Muscle of leg (tissue), 11 donors: Measurements from ENCODE around the gene FMOD. TPM values are rescaled to one million over a fixed set of nuclear protein-coding genes. Genes with fewer than 3 reads are reported as not detected.
A peak's percentile ranks its signal among the peaks of the same experiment; 100 is the strongest.
"Not testable (repeated sequence)": the region's sequence is repeated elsewhere in the genome, so short reads cannot be mapped to it uniquely, and the experiment has no call there.

Experiments used
- DNase-seq: peaks from one replicate; pipeline ENCODE4 v3.0.0; 2013
- H3K27ac ChIP-seq: one replicate; pipeline ENCODE4 v1.5.1; 2013; ENCODE audit warnings: mild to moderate bottlenecking, low read length, control low read depth
- H3K27me3 ChIP-seq: one replicate; pipeline ENCODE4 v1.6.1; 2013; ENCODE audit warnings: low read length; ENCODE audit not compliant: control insufficient read depth, insufficient read depth
- H3K36me3 ChIP-seq: one replicate; pipeline ENCODE4 v1.6.1; 2013; ENCODE audit warnings: low read length; ENCODE audit not compliant: control insufficient read depth, insufficient read depth
- H3K4me1 ChIP-seq: one replicate; pipeline ENCODE4 v1.6.1; 2013; ENCODE audit warnings: low read length; ENCODE audit not compliant: control insufficient read depth, insufficient read depth
- H3K4me3 ChIP-seq: one replicate; pipeline ENCODE4 v1.5.1; 2013; ENCODE audit warnings: low read length, control low read depth
- H3K9me3 ChIP-seq: replicated peaks from 2 replicates; pipeline ENCODE4 v1.6.1; 2013; ENCODE audit warnings: low read depth, low read length; ENCODE audit not compliant: control insufficient read depth
- WGBS: methylation state at CpG from one replicate; pipeline ENCODE4 v1.1.5; 2013; ENCODE audit warnings: missing lambda C conversion rate; ENCODE audit not compliant: insufficient coverage; 5-methylcytosine and 5-hydroxymethylcytosine counted together
- polyA plus RNA-seq, 8 donors: library from polyadenylated mRNA; unstranded; fragments of 120-200 nt; gene quantifications; one replicate each; pipeline versions ENCODE4 v1.2.1 to v1.2.3, GENCODE V29; 2013; ENCODE audit warnings: inconsistent platforms in 1 of 8, low replicate concordance in 1 of 8; ENCODE audit not compliant: insufficient read length in 8 of 8, insufficient read depth in 1 of 8
- total RNA-seq: library from RNA; stranded (reverse); fragments of 120-200 nt; gene quantifications from one replicate; pipeline ENCODE4 v1.2.4, GENCODE V29; 2013

The FMOD gene
- total and polyA plus RNA-seq, 9 donors = 55.0 to 493 (median 161) TPM

DNA sequence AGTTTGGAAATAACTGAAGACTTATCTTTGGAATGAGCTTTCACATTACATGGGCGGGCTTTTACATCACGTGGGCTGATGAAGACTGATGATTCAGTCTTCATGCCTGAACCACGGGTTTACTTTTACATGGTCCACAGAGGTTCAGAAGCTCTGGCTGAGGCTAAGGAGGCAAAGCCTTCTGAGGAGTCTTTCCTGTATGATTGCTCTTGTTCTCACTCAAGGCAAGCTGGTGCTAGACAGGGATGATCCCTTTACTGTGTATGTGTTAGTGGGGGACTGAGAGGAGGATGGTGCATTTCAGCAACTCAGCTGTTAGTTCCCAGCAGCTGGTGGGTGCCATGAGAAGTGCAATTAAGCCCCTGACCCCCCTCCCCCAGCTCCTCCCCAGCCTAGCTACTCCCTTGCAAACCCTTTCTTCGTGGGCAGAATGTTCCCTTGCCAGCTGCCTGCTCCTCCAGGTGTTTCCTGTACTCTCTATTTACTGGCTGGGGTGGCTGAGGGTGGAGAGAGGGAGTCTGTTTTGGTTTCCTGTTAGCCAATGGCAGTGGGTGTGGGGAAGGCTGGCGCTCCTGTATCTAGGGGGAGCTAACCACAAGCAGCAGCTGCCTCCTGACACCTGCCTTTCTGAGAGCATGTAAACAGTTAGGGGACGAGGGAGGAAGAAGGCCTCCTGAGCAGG, 30.2 kb downstream of the FMOD start:
- H3K4me1 ChIP-seq = peaks cover 60% of the 10 kb centered on the region
- peak; percentile 77 for DNase-seq

DNA sequence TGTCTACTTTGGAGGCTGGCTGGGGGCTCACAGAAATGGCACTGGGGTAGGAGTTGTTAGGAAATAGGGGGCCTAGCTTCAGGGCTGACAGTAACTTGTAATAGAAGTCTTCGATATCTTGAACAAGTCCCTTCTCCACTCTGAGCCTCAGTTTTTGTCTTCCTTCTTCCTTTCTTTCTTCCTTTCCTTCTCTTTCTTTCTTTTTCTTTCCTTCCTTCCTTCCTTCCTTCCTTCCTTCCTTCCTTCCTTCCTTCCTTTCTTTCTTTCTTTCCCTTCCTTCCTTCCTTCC, 32.7 kb downstream of the FMOD start:
- Histone ChIP-seq H3K27ac (no peak overlapping the region), H3K36me3 (no peaks in the 10 kb centered on the region), H3K27me3 (no peaks in the 10 kb centered on the region), H3K9me3 (no peaks in the 10 kb centered on the region), H3K4me3 (no peak overlapping the region), H3K4me1 (peaks cover 35% of the 10 kb centered on the region)
- DNase-seq = no peak
- WGBS = 60% methylated on average over 1 of the region's 1 CpG

More for the DNA sequence above, 30.2 kb downstream of the FMOD start:
- no peaks in the 10 kb centered on the region for H3K27me3 ChIP-seq
- no peaks in the 10 kb centered on the region for H3K36me3 ChIP-seq
- H3K4me3 ChIP-seq = no peak overlapping the region
- WGBS = 39% methylated on average over 4 of the region's 6 CpGs
- H3K9me3 ChIP-seq = no peaks in the 10 kb centered on the region
- peak overlapping the region; percentile 83 for H3K27ac ChIP-seq

DNA sequence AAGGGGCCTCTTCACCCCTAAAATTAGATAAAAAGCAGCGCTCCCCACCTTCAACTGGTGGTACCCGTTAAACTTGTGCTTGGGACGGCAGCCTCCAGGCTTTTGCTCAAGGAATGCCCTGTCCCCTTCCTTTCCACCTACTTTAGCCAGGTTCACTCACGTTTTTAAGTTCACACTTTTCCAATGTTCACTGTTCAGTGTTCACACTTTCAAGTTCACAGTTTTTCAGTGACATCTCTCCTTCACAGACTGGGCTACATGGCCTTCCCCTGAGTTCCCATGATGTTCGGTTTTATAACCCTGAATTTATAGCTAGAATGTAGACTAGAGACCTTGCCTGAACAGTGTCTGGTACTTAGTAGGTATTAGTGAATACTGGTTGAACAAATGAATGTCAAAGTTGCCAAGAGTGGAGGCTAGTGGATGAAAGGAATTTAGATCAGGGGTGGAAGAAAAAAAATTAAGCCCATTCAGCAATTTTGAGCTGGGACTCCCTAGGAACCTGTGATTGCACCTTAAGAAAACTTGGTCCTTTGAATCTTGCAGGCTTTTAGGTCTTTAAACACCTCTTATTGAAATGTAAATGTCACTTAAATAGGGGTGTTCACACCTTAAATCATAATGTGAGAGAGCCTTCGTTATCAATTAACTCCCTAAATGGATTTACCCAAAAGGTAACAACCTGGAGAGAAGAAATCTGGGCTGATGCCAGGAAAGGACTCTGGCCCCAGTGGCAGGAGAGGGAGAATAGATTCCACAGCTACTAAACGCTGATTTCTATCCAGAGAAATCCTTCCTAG, 33.3 kb downstream of the FMOD start:
- no peak for DNase-seq
- Histone ChIP-seq H3K4me1 (peaks cover 30% of the 10 kb centered on the region), H3K36me3 (no peaks in the 10 kb centered on the region), H3K9me3 (no peaks in the 10 kb centered on the region), H3K27me3 (no peaks in the 10 kb centered on the region), H3K4me3 (no peak overlapping the region), H3K27ac (no peak overlapping the region)
- WGBS = 73% methylated on average over 5 of the region's 7 CpGs

DNA sequence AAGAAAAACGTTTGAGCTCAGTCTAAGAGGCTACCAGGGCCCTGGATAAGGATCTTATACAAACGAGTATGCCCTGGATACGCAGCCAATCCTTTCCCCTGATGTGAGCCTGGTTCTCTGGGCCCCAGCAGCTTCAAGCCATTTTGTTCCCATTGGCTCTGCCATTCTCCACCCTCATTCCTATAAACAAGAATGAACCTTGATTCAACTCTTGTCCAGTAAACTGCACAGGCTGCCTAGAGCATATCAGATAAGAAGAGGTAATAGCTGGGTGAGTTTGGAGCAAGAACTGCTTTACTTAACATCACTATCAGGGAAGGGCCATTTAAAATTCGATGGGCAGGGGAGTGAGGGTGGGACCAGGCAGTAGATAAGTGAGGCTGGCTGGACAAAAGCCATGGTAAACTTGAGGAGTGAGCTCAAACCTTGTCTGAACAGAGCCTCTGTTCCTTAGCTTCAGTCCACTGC, 34.3 kb downstream of the FMOD start:
- H3K27me3 ChIP-seq = no peaks in the 10 kb centered on the region
- no peak overlapping the region for H3K4me3 ChIP-seq
- no peaks in the 10 kb centered on the region for H3K9me3 ChIP-seq
- peaks cover 22% of the 10 kb centered on the region for H3K4me1 ChIP-seq
- 38% methylated on average over 4 of the region's 4 CpGs for WGBS
- no peak overlapping the region for H3K27ac ChIP-seq
- peaks cover 4% of the 10 kb centered on the region for H3K36me3 ChIP-seq
- no peak for DNase-seq

- H3K36me3 ChIP-seq = peaks cover 14% of the 10 kb centered on the region
- H3K9me3 ChIP-seq, H3K4me3 ChIP-seq, H3K27ac ChIP-seq, H3K27me3 ChIP-seq, DNase-seq, H3K4me1 ChIP-seq: not testable (repeated sequence)
- WGBS = 100% methylated on average over 1 of the region's 4 CpGs
These were observed 36.7 kb downstream of the FMOD start for GRCh38 chr1:203314025-203314759.

- no peaks in the 10 kb centered on the region for H3K27me3 ChIP-seq
- DNase-seq = no peak
- 100% methylated on average over 2 of the region's 3 CpGs for WGBS
- no peak overlapping the region for H3K27ac ChIP-seq
- no peaks in the 10 kb centered on the region for H3K9me3 ChIP-seq
- H3K4me3 ChIP-seq = no peak overlapping the region
- peaks cover 28% of the 10 kb centered on the region for H3K4me1 ChIP-seq
- H3K36me3 ChIP-seq = peaks cover 39% of the 10 kb centered on the region
These were observed 39.3 kb downstream of the FMOD start for GRCh38 chr1:203311368-203312301.

- Histone ChIP-seq H3K36me3 (peaks cover 40% of the 10 kb centered on the region), H3K9me3 (no peaks in the 10 kb centered on the region), H3K4me3 (peak overlapping the region; percentile 99), H3K27me3 (no peaks in the 10 kb centered on the region), H3K27ac (no peak overlapping the region), H3K4me1 (peaks cover 40% of the 10 kb centered on the region)
- 50% methylated on average over 1 of the region's 1 CpG for WGBS
- DNase-seq = no peak
These were observed 42.0 kb downstream of the FMOD start for GRCh38 chr1:203308923-203309331.

GRCh38 chr1:203308328-203308922, 42.5 kb downstream of the FMOD start:
- Histone ChIP-seq H3K4me1 (peaks cover 40% of the 10 kb centered on the region), H3K9me3 (no peaks in the 10 kb centered on the region), H3K4me3 (peak overlapping the region; percentile 99), H3K27ac (peak overlapping the region; percentile 44), H3K36me3 (peaks cover 40% of the 10 kb centered on the region), H3K27me3 (no peaks in the 10 kb centered on the region)
- 43% methylated on average over 1 of the region's 5 CpGs for WGBS
- DNase-seq = no peak

DNA sequence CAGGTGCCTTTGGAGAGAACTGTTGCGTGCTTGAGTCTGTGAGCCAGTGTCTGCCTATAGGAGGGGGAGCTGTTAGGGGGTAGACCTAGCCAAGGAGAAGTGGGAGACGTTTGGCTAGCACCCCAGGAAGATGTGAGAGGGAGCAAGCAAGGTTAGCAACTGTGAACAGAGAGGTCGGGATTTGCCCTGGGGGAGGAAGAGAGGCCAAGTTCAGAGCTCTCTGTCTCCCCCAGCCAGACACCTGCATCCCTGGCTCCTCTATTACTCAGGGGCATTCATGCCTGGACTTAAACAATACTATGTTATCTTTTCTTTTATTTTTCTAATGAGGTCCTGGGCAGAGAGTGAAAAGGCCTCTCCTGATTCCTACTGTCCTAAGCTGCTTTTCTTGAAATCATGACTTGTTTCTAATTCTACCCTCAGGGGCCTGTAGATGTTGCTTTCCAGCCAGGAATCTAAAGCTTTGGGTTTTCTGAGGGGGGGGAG, 43.2 kb downstream of the FMOD start:
- Histone ChIP-seq H3K4me3 (peak overlapping the region; percentile 99), H3K36me3 (peaks cover 40% of the 10 kb centered on the region), H3K9me3 (no peaks in the 10 kb centered on the region), H3K4me1 (peaks cover 40% of the 10 kb centered on the region), H3K27ac (peak overlapping the region; percentile 95), H3K27me3 (no peaks in the 10 kb centered on the region)
- DNase-seq = peak; percentile 57
- 50% methylated on average over 1 of the region's 3 CpGs for WGBS
